H1 (cell line): ENCODE results near the gene BCAS3.

ENCODE experiments used
- KDM5A ChIP-seq: fragments of 200-600 bp; IDR thresholded peaks from 2 replicates; pipeline ENCODE4 v1.7.1; 2012; ENCODE audit warnings: mild to moderate bottlenecking, low read length, inconsistent platforms, mixed read lengths
- TF ChIP-seq, protein P1 (sequence below), 3 experiments: IDR thresholded peaks; 1 replicate in 2 of 3; 2 replicates in 1 of 3; pipeline versions ENCODE4 v1.5.1 to v1.6.1; 2011; ENCODE audit warnings: low read length in 3 of 3, mild to moderate bottlenecking in 3 of 3, inconsistent platforms in 2 of 3, low read depth in 1 of 3, moderate library complexity in 1 of 3; ENCODE audit not compliant: insufficient read depth in 1 of 3; ENCODE audit errors: control extremely low read depth in 1 of 3

DNA sequence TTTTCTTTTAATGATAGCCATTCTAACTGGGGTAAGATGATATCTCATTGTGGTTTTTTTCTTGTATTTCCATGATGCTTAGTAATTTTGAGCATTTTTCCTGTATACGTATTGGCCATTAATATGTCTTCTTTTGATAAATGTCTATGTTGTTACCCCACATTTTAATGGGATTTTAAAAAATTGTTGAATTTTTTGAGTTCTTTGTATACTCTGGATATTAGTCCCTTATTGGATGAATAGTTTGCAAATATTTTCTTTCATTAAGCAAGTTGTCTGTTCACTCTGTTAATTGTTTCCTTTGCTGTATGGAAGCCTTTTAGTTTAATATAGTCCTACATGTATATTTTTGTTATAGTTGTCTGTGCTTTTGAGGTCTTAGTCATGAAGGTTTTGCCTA is 79.8 kb downstream of the BCAS3 start:
- no peak for TF ChIP-seq KDM5A
- TF ChIP-seq, protein P1, sequence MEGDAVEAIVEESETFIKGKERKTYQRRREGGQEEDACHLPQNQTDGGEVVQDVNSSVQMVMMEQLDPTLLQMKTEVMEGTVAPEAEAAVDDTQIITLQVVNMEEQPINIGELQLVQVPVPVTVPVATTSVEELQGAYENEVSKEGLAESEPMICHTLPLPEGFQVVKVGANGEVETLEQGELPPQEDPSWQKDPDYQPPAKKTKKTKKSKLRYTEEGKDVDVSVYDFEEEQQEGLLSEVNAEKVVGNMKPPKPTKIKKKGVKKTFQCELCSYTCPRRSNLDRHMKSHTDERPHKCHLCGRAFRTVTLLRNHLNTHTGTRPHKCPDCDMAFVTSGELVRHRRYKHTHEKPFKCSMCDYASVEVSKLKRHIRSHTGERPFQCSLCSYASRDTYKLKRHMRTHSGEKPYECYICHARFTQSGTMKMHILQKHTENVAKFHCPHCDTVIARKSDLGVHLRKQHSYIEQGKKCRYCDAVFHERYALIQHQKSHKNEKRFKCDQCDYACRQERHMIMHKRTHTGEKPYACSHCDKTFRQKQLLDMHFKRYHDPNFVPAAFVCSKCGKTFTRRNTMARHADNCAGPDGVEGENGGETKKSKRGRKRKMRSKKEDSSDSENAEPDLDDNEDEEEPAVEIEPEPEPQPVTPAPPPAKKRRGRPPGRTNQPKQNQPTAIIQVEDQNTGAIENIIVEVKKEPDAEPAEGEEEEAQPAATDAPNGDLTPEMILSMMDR (IDR thresholded peaks at IDR 0.05; ENCODE audit: control extremely low read depth in 1 of 3, insufficient read depth in 1 of 3, low read depth in 1 of 3, low read length in 3 of 3), result no peak
